Measurements from ENCODE around the gene TRDN. TPM values are rescaled to one million over a fixed set of nuclear protein-coding genes. Genes with fewer than 3 reads are reported as not detected.

TRDN gene
- total RNA-seq, 1 donor from 2014 or later: not detected

GRCh38 chr6:123541462-123541861 lies 95.3 kb downstream of the TRDN start:
- Mint-ChIP-seq H3K9me3 (peaks cover 3% of the 10 kb centered on the region), H3K27me3 (ENCODE audit: insufficient read depth) (no peaks in the 10 kb centered on the region), H3K4me1 (ENCODE audit: low read depth) (no peaks in the 10 kb centered on the region), H3K36me3 (ENCODE audit: low read depth) (no peaks in the 10 kb centered on the region), H3K27ac (no peak overlapping the region), H3K4me3 (no peak overlapping the region)
- no peak for DNase-seq (ENCODE audit: low spot score)
- intact Hi-C loops (cut with micrococcal nuclease): no loop called here

GRCh38 chr6:123533862-123534648 lies 102.7 kb downstream of the TRDN start:
- H3K36me3 Mint-ChIP-seq (ENCODE audit: low read depth): no peaks in the 10 kb centered on the region
- no peak for DNase-seq (ENCODE audit: low spot score)
- intact Hi-C loops (cut with micrococcal nuclease): no loop called here
- no peaks in the 10 kb centered on the region for H3K4me1 Mint-ChIP-seq (ENCODE audit: low read depth)
- H3K4me3 Mint-ChIP-seq: no peak overlapping the region
- no peak overlapping the region for H3K27ac Mint-ChIP-seq
- H3K9me3 Mint-ChIP-seq: no peaks in the 10 kb centered on the region
- no peaks in the 10 kb centered on the region for H3K27me3 Mint-ChIP-seq (ENCODE audit: insufficient read depth)

GRCh38 chr6:123529843-123530242 lies 106.9 kb downstream of the TRDN start:
- no peaks in the 10 kb centered on the region for H3K9me3 Mint-ChIP-seq
- H3K4me3 Mint-ChIP-seq: no peak overlapping the region
- no peak overlapping the region for H3K27ac Mint-ChIP-seq
- no peak for DNase-seq (ENCODE audit: low spot score)
- intact Hi-C loops (cut with micrococcal nuclease): no loop called here
- no peaks in the 10 kb centered on the region for H3K4me1 Mint-ChIP-seq (ENCODE audit: low read depth)
- no peaks in the 10 kb centered on the region for H3K36me3 Mint-ChIP-seq (ENCODE audit: low read depth)
- no peaks in the 10 kb centered on the region for H3K27me3 Mint-ChIP-seq (ENCODE audit: insufficient read depth)

GRCh38 chr6:123529058-123529457 lies 107.7 kb downstream of the TRDN start:
- no peaks in the 10 kb centered on the region for H3K27me3 Mint-ChIP-seq (ENCODE audit: insufficient read depth)
- H3K36me3 Mint-ChIP-seq (ENCODE audit: low read depth): no peaks in the 10 kb centered on the region
- no peaks in the 10 kb centered on the region for H3K4me1 Mint-ChIP-seq (ENCODE audit: low read depth)
- intact Hi-C loops (cut with micrococcal nuclease): no loop called here
- no peak for DNase-seq (ENCODE audit: low spot score)
- H3K4me3 Mint-ChIP-seq: no peak overlapping the region
- H3K27ac Mint-ChIP-seq: no peak overlapping the region
- no peaks in the 10 kb centered on the region for H3K9me3 Mint-ChIP-seq

GRCh38 chr6:123527406-123527805 lies 109.3 kb downstream of the TRDN start:
- Mint-ChIP-seq H3K36me3 (ENCODE audit: low read depth) (no peaks in the 10 kb centered on the region), H3K27ac (no peak overlapping the region), H3K9me3 (no peaks in the 10 kb centered on the region), H3K27me3 (ENCODE audit: insufficient read depth) (no peaks in the 10 kb centered on the region), H3K4me3 (no peak overlapping the region), H3K4me1 (ENCODE audit: low read depth) (no peaks in the 10 kb centered on the region)
- intact Hi-C loops (cut with micrococcal nuclease): no loop called here
- DNase-seq (ENCODE audit: low spot score): no peak

- H3K4me3 Mint-ChIP-seq: no peak overlapping the region
- intact Hi-C loops (cut with micrococcal nuclease): no loop called here
Measured at GRCh38 chr6:123526128-123526527, 110.6 kb downstream of the TRDN start.

GRCh38 chr6:123524781-123525180 lies 112.0 kb downstream of the TRDN start:
- no peaks in the 10 kb centered on the region for H3K9me3 Mint-ChIP-seq
- no peaks in the 10 kb centered on the region for H3K36me3 Mint-ChIP-seq (ENCODE audit: low read depth)
- no peaks in the 10 kb centered on the region for H3K27me3 Mint-ChIP-seq (ENCODE audit: insufficient read depth)
- no peak overlapping the region for H3K4me3 Mint-ChIP-seq
- no peaks in the 10 kb centered on the region for H3K4me1 Mint-ChIP-seq (ENCODE audit: low read depth)
- intact Hi-C loops (cut with micrococcal nuclease): no loop called here
- no peak for DNase-seq (ENCODE audit: low spot score)
- H3K27ac Mint-ChIP-seq: no peak overlapping the region

More at GRCh38 chr6:123526128-123526527, 110.6 kb downstream of the TRDN start:
- Mint-ChIP-seq H3K36me3 (ENCODE audit: low read depth) (no peaks in the 10 kb centered on the region), H3K9me3 (no peaks in the 10 kb centered on the region), H3K27me3 (ENCODE audit: insufficient read depth) (no peaks in the 10 kb centered on the region), H3K4me1 (ENCODE audit: low read depth) (no peaks in the 10 kb centered on the region), H3K27ac (no peak overlapping the region)
- DNase-seq (ENCODE audit: low spot score): no peak

- Mint-ChIP-seq H3K27me3 (ENCODE audit: insufficient read depth) (no peaks in the 10 kb centered on the region), H3K4me3 (no peak overlapping the region), H3K27ac (no peak overlapping the region), H3K9me3 (no peaks in the 10 kb centered on the region), H3K36me3 (ENCODE audit: low read depth) (no peaks in the 10 kb centered on the region), H3K4me1 (ENCODE audit: low read depth) (no peaks in the 10 kb centered on the region)
- intact Hi-C loops (cut with micrococcal nuclease): no loop called here
- no peak for DNase-seq (ENCODE audit: low spot score)
Measured at GRCh38 chr6:123520217-123520616, 116.5 kb downstream of the TRDN start.

GRCh38 chr6:123519189-123519505 lies 117.6 kb downstream of the TRDN start:
- no peak overlapping the region for H3K27ac Mint-ChIP-seq
- no peaks in the 10 kb centered on the region for H3K4me1 Mint-ChIP-seq (ENCODE audit: low read depth)
- H3K27me3 Mint-ChIP-seq (ENCODE audit: insufficient read depth): no peaks in the 10 kb centered on the region
- intact Hi-C loops (cut with micrococcal nuclease): no loop called here
- H3K4me3 Mint-ChIP-seq: no peak overlapping the region
- no peak for DNase-seq (ENCODE audit: low spot score)
- H3K36me3 Mint-ChIP-seq (ENCODE audit: low read depth): no peaks in the 10 kb centered on the region
- H3K9me3 Mint-ChIP-seq: no peaks in the 10 kb centered on the region

- intact Hi-C loops (cut with micrococcal nuclease): no loop called here
- no peak for DNase-seq (ENCODE audit: low spot score)
- no peaks in the 10 kb centered on the region for H3K4me1 Mint-ChIP-seq (ENCODE audit: low read depth)
Measured at GRCh38 chr6:123518441-123519188, 118.1 kb downstream of the TRDN start.

GRCh38 chr6:123515715-123516114 lies 121.0 kb downstream of the TRDN start:
- no peaks in the 10 kb centered on the region for H3K27me3 Mint-ChIP-seq (ENCODE audit: insufficient read depth)
- no peaks in the 10 kb centered on the region for H3K36me3 Mint-ChIP-seq (ENCODE audit: low read depth)
- no peak overlapping the region for H3K4me3 Mint-ChIP-seq
- DNase-seq (ENCODE audit: low spot score): no peak
- intact Hi-C loops (cut with micrococcal nuclease): no loop called here
- H3K27ac Mint-ChIP-seq: no peak overlapping the region
- H3K9me3 Mint-ChIP-seq: no peaks in the 10 kb centered on the region
- H3K4me1 Mint-ChIP-seq (ENCODE audit: low read depth): no peaks in the 10 kb centered on the region

More at GRCh38 chr6:123518441-123519188, 118.1 kb downstream of the TRDN start:
- H3K4me3 Mint-ChIP-seq: no peak overlapping the region
- no peaks in the 10 kb centered on the region for H3K27me3 Mint-ChIP-seq (ENCODE audit: insufficient read depth)
- no peaks in the 10 kb centered on the region for H3K36me3 Mint-ChIP-seq (ENCODE audit: low read depth)
- H3K9me3 Mint-ChIP-seq: no peaks in the 10 kb centered on the region
- H3K27ac Mint-ChIP-seq: no peak overlapping the region

GRCh38 chr6:123509112-123509511 lies 127.6 kb downstream of the TRDN start:
- Mint-ChIP-seq H3K9me3 (no peaks in the 10 kb centered on the region), H3K4me3 (no peak overlapping the region), H3K27me3 (ENCODE audit: insufficient read depth) (no peaks in the 10 kb centered on the region), H3K27ac (no peak overlapping the region), H3K36me3 (ENCODE audit: low read depth) (no peaks in the 10 kb centered on the region), H3K4me1 (ENCODE audit: low read depth) (no peaks in the 10 kb centered on the region)
- intact Hi-C loops (cut with micrococcal nuclease): no loop called here
- DNase-seq (ENCODE audit: low spot score): no peak

GRCh38 chr6:123508290-123508689 lies 128.5 kb downstream of the TRDN start:
- DNase-seq (ENCODE audit: low spot score): no peak
- H3K4me3 Mint-ChIP-seq: no peak overlapping the region
- no peak overlapping the region for H3K27ac Mint-ChIP-seq
- H3K4me1 Mint-ChIP-seq (ENCODE audit: low read depth): no peaks in the 10 kb centered on the region
- H3K27me3 Mint-ChIP-seq (ENCODE audit: insufficient read depth): no peaks in the 10 kb centered on the region
- H3K36me3 Mint-ChIP-seq (ENCODE audit: low read depth): no peaks in the 10 kb centered on the region
- intact Hi-C loops (cut with micrococcal nuclease): no loop called here
- no peaks in the 10 kb centered on the region for H3K9me3 Mint-ChIP-seq

All from activated T-helper 1 cell treated with anti-CD3 and anti-CD28 coated beads, Interleukin-12 subunit alpha, Interleukin-12 subunit beta, Interleukin-2, Interleukin-4 antibody, amounts not matched to agents 30 ng/mL and 10 ng/mL and 1 ng/mL, durations not matched to agents 14 hours and 24 hours and 36 hours (primary cell).